NK-92 (cell line): ENCODE data around the gene L3MBTL2.
"Not testable (repeated sequence)": the region's sequence is repeated elsewhere in the genome, so short reads cannot be mapped to it uniquely, and the experiment has no call there.

Source experiments
- DNase-seq: peaks from one replicate; lab custom pipeline; 2025; ENCODE audit not compliant: unreplicated experiment; lab: John Stamatoyannopoulos, UW

Gene L3MBTL2

GRCh38 chr22:41240377-41241132, 35.4 kb downstream of the L3MBTL2 start, which contains the start of gene CHADL:
TSS of gene CHADL (minus strand) at chr22:41240931. CDS start at chr22:41240881, 50 bp downstream.
- no peak for DNase-seq

- DNase-seq = no peak
These were observed 36.1 kb downstream of the L3MBTL2 start for GRCh38 chr22:41241133-41241676.

GRCh38 chr22:41242396-41243117, 37.4 kb downstream of the L3MBTL2 start:
- DNase-seq = no peak

- no peak for DNase-seq
These were observed 38.2 kb downstream of the L3MBTL2 start for GRCh38 chr22:41243361-41243760.

DNA sequence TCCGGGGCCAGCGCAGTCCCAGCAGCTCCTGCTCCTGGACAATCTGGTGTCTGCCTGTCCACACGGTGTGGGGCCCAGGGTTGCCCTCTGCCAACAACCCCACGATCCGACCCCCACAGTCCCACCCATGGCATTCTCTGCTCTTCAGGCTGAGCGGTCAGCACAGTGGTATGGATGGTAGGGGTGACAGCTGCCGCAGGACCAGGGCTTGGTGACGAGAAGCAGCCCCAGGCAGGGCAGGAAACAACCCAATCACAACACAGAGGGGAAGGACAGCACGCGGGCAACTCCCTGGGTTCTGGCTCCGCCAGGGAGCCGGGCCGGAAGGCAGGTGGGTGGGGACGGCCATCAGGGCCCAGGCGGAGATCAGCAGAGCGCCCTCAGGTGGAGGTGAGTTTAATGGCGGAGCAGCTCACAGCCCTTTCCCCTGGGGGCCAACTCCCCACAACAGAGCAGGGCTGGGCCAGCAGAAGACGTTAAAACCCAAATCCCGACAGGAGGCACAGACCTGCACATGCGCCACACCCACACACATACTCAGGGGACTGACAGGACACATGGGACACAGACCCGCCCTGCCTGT, 40.9 kb downstream of the L3MBTL2 start:
- DNase-seq = no peak

- DNase-seq = no peak
These were observed 42.6 kb downstream of the L3MBTL2 start for GRCh38 chr22:41247703-41248102.

GRCh38 chr22:41248314-41248713, 43.2 kb downstream of the L3MBTL2 start:
- no peak for DNase-seq

DNA sequence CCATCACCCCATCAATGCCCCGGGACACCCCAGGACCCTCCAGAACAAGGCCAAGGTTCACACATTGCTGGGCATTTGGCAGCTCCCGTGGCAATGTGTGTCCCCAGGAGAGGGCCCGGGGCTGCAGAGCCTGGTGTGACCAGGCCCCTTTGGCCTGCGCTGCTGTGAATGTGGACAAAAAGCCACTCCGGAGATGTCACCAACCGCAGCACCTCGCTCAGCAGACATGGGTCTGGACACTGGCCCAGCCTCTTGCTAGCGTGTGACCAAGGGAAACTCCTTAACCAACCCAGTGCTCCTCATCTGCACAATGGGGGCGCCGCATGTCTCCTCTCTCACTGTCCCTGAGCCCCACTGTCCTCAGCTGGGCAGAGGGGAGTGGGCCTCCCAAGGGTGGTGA, 43.6 kb downstream of the L3MBTL2 start:
- no peak for DNase-seq

DNA sequence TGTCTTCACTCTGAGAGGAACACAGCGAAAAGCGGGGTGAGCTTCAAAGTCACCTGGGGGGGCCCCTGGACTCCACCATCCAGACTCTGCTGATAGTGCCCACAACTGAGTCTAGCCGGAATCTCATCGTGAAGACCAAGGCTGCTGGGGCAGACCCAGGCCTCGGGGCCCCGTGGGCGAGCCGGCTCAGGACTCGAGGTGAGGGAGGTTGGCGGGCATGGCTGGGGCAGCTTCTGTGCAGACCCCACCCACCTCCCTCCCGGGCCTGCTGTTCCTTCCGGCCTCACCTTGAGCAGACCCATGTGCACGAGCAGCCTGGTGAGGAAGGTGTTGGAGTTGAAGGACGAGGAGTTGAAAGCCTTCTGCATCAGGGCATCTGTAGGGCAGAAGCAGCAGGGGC, 44.3 kb downstream of the L3MBTL2 start:
- no peak for DNase-seq

- DNase-seq = no peak
These were observed 45.0 kb downstream of the L3MBTL2 start for GRCh38 chr22:41250127-41250526.

DNA sequence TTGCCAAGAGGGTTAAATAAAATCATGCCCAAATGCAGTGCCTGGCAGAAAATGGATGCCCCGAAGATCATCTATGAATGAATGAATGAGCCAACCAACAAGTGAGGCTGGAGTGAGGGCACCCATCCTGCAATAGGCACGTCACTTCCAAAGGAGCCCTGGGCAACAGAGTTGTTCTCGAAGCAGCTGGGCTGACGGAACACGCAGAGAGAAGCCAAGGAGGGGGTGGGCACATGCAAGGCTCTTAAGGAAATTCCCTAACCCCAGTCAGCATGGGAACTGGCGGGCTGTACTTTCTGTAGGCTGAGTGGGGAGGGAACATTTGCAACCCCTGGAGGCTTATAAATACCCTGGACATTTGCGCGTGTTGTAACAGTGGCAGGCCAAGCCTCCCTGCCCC, 47.3 kb downstream of the L3MBTL2 start:
- no peak for DNase-seq

DNA sequence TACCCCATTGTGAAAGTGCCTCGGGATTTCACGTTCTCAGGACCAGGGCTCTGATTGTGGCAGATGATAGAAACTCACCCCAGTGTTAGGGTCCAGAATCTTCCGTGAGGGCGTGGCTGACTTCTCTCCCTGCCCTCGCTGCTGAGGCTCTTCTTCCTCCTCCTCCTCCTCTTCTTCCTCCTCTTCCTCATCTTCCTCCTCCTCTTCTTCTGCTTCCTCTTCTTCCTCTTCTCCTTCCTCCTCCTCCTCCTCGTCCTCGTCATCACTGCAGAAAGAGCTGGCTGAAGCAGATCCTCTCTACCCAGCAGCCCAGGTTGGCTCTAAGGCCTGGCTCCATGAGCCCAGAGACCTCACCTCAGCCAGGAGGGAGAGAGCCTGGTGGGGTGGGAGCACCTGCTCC, 49.1 kb downstream of the L3MBTL2 start:
- no peak for DNase-seq

DNA sequence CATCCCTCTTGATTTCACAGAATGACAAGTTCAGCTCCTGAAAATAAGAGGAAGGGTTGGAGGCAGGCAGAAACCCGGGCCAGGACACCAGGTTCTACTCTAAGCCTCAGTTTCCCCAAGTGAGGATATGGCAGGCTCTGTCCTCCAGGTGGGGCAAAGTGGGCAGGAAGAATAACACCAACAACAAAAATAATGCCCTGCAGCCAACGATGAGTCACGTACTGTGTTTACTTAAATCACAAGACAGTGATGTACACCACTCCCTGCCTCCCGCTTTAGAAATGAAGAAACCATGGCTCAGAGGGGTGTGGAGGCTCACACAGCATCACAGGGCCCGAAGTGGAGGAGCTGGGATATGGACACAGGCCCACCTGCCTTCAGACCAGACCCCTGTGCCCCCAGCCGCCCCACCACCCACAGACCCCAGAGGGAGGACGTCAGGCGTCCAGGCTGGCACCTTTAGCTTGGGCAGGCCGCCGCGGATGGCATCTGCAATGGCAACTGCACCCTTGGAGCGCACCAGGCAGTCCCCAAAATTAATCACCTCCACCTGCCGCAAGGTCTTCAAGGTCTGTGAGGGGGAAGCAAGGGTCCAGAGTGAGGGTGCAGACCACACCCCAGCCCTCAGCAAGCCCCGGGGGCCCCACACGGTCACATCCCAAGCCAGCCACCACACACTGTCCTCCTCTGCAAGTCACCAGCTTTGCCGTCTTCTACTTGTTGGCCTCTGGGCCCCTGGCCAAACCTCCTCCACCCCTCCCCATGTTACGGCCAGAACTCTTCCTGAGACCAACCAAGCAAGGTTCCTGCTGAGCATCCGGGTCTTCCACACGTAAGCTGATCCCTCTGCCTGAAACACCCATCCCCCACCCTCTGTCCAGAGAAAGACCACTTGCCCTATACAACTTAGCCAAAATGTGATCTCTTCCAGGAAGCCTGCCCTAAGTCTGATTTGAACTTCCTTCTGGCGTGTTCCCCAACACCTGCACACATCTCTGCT, 51.4 kb downstream of the L3MBTL2 start:
- DNase-seq = no peak

DNA sequence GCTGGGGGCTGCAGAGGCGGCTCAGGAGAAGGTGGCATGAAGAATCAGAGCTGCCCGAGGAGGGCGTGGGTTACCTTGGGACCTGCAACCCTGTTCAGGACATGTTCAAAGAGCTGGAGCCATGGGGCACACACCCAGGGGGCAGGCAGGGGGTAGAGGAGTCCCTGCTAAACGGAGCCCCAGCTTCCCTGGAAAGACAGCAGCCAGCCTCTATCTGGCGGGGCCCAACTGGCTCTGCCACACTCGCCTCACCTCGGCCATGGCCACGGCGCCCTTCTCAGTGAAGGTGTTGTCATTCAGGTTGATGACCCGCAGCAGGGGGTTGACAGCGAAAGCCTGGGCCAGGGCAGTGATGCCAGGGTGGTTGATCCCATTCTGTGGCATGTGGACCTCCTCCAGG, 52.6 kb downstream of the L3MBTL2 start:
- no peak for DNase-seq

DNA sequence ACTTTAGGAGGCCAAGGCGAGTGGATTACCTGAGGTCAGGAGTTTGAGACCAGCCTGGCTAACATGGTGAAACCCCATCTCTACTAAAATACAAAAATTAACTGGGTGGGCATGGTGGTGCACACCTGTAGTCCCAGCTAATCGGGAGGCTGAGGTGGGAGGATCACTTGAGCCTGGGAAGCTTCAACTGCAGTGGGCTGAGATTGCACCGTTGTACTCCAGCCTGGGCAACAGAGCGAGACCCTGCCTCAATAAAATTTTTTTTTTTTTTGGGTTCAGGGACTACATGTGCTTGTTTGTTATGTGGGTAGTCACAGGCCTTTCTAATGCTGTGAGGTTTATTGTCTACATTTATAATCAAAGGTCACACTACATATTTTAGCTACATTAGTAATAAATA, 54.6 kb downstream of the L3MBTL2 start:
- DNase-seq = not testable (repeated sequence)

GRCh38 chr22:41260871-41261270, 55.8 kb downstream of the L3MBTL2 start:
- no peak for DNase-seq

DNA sequence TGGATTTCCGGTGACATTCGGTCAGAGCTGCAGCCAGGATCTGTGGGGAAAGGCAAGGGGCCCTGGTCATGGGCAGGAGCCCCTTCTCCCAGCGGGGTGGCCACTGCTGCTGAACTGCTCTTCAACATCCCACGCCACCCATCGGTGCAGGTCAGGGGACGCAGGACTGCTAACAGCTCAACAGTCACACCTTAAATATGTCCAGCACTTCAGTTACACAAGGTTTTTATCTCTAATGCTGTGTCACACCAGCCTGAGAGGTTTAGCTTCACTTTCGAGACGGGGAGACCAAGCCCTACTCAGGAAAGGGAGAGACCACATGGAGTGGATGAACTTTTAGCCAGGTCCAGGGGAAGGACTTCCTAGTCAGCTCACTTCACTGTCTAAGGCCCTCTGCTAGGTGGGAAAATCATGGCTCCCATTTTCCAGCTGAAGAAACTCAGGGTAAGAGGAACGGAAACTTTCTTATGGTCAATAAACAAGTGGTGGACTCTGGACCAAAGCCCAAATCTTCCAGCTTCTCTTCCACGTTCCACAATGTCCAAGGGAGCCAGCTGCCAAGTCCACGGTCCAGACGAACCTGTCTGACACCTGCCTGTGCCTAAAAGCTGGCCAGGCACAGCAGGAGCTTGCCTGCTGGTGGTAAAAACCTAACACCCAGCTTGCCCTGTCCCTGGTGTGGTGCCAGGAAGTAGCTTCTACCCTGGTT, 56.6 kb downstream of the L3MBTL2 start:
- no peak for DNase-seq

DNA sequence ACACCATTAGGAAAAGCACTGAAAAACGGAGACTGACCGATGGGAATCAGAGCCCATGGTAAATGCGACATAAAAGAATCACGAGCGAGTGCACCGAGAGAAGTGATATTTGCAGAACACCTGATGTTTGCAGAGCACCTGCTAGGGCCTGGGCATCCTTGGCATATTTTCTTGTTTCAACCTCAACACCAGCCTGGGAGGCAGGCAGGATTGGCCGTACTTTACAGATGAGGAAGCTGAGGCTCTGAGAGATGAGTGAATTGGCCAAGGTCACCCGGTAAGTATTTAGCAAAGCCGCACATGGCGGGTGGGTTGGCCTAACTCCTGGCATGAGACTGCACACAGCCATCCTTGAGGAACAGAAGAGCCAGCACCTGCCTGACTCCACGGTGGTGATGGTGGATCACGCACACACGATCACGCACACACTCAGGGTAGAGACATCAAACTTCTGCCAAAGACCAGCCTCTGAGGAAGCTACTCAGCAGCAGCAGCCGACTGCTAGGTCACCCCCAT, 57.2 kb downstream of the L3MBTL2 start:
- DNase-seq = no peak

DNA sequence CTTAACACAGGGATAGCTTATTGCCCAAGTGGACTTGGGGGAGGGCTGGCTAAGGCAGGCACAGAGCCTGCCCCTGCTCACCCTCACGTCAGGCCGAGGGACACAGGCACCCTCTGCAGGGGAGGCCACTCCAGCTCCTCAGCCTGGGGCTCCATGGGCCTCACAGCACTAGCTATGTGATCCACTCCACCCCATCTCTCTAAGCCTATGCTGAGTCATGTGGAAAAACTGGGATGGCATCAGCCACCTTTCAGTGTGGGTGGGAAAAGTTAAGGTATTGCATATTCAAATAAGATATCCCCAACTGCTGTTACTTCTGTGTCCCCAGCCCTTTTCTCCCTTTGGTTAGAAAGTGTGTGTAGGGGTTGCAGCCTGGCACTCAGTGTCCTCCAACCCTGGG, 58.6 kb downstream of the L3MBTL2 start:
- DNase-seq = no peak
